GM19193 (cell line): Measurements from ENCODE around the gene STX1B.

Experiments used
- POLR2A ChIP-seq: IDR thresholded peaks from 4 replicates; pipeline ENCODE4 v1.6.1; 2011; ENCODE audit not compliant: insufficient read depth, insufficient read length; ENCODE audit errors: extremely low read depth

The STX1B gene

DNA sequence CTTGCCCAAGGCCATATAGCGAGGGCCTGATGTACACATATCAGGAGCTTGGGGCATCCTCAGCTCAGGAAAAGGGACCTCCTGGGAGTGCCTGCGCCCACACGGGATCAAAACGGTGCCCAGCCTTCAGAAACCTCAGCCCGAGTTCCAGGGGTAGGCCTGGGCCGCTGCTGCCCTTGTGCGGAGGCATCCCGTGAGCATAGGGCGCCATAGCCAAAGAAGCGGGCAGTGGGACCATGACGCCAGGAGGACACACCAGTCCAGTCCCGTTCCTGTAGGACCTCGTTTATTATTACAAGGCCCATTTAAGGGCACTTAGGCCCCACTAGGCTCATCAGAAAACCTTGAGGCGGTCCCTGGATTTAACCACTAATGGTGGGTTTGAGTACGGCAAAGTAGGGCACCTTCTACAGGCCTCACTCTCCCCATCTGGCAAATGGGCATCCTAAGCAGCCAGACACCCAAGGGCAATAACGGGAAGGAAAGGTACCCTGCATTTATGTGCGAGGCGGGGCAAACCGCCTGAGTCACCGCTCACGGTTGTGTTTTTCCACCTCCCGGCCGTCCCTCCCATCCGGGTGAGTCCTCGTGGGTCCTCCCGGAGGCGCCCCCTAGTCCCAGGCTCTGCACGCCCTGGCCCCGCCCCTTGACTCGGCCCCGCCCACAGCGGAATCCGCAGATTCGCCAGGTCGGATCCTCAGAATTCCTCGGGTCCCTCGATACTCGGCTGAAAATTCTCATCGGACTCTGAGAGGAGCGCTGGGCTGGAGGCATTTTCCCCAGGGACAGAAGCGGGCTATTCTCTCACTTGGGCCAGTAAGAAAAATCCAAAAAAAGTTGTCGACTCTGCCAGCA is 53.6 kb downstream of the STX1B start:
- no peak for TF ChIP-seq POLR2A

GRCh38 chr16:30954993-30955392 is 55.4 kb downstream of the STX1B start:
- no peak for TF ChIP-seq POLR2A

- TF ChIP-seq POLR2A = no peak
Observed at GRCh38 chr16:30953511-30954124, 56.8 kb downstream of the STX1B start.

- TF ChIP-seq POLR2A = no peak
Observed at GRCh38 chr16:30953111-30953510, 57.3 kb downstream of the STX1B start.

- TF ChIP-seq POLR2A = no peak
Observed at GRCh38 chr16:30951750-30952149, 58.7 kb downstream of the STX1B start.

- TF ChIP-seq POLR2A = no peak
Observed at GRCh38 chr16:30951193-30951592, 59.2 kb downstream of the STX1B start.

DNA sequence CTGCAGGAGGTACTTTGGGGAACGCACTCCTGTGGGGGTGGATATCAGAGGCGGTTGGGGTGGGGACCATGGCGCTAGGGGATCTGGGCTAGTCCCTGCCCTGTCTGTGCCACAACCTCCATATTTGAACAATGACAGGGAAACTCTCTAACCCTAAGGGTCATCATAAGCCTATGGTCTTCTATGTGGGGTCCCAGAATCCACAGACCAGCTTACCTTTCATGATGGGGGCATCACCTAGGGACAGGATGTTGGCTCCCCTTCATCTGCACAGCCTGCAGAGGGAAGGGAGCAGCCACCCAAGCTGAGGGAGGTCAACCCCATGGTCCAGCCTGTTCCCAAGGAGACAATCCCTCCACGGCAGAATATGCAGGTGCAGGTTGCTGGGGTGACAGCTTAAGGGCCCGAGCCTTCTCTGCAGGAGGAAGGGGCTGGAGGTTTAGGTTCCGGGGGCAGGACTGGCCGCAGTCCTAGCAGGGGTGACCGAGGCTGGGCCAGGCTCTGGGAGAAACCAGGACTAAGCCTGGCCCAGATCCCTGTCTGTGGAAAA is 59.8 kb downstream of the STX1B start:
- TF ChIP-seq POLR2A = no peak

- peak; percentile 83 for TF ChIP-seq POLR2A
Observed at GRCh38 chr16:30949650-30950515, 60.6 kb downstream of the STX1B start.

- TF ChIP-seq POLR2A = peak; percentile 76
Observed at GRCh38 chr16:30948667-30949649, 61.5 kb downstream of the STX1B start, which contains the start of gene ORAI3. TSS of gene ORAI3 (plus strand) at chr16:30949068. CDS start at chr16:30949290, 222 bp downstream.

DNA sequence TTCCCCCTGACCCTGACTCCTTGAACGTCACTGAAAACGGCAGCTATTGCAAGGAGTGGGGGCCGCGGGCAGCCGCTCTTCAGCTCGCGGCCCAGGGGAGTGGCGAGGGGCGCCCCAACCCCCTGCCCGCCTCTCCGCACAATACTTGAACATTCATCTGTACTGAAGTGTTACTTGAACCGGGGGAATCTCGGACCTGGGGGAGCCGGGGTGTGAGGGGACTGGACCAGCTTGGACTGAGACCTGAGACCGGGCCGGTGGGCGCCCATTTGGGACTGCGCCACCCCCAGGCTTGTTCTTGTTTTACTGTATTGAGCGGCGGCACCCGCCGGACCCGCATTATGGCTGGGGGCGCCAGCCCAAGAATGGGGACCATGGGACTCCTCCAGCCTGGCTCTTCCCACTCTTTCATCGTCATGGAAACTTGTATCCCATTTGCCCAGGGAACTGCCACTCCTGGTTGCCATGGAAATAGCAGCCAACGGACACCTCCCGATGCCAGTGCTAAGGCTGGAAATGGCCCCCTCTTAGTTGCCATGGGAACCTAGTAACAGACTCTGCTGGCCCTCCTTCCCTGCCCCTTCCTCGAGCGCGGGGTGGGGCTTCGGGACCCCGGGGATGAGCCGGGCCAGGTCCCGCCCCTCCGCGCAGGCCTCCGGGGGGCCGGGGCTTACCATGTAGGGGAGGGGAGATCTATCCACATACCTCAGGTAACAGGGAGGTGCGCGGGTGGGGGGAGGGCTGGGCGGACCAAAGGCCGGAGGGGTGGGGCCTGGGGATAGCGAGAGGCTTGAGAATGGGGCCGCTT is 62.4 kb downstream of the STX1B start:
- no peak for TF ChIP-seq POLR2A

DNA sequence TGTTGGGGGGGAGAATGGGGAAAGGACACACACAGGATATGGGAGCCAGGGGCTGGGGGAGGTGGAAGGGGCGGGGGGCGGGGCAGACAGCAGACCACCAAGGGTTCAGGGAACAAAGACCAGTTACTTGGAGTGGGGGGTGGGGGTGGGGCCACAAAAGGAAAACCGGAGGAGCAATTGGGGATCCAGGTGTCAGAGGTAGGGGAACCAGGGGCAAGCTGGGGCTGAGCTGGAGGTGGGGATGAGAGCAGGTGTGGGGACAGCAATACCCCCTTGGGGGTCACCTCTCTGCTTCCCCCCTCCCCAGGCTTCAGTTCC is 62.9 kb downstream of the STX1B start:
- no peak for TF ChIP-seq POLR2A

GRCh38 chr16:30946671-30947540 is 63.5 kb downstream of the STX1B start:
- TF ChIP-seq POLR2A = no peak

DNA sequence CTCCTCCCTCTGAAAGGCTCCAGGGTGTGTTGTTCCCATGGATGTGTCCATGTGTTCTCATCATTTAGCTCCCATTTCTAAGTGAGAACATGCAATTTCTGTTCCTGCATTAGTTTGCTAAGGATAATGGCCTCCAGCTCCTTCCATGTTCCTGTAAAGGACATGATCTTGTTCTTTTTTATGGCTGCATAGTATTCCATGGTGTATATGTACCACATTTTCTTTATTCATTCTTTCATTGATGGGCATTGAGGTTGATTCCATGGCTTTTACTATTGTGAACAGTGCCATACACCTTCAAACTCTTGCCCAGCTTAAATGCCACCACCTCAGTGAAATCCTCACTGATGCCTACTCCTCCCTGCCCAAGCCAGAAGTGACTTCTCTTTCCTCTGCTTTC is 66.1 kb downstream of the STX1B start:
- no peak for TF ChIP-seq POLR2A

DNA sequence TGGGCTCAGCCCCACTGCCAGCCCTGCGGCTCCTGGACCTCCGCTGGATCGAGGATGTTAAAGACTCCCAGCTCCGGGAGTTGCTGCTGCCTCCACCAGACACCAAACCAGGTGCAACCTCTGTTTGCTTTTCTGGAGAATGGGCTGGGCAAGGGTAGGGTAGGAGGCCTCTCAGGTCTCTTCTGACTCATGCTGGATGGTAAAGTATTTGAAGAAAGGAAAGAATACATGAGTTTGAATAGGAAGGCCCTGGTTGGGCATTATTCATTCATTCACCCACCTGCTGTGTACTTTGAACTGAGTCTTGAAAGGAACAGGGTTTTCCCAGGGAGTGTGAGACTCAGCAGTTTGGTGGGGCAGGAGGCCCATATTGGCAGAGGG is 68.0 kb downstream of the STX1B start:
- TF ChIP-seq POLR2A = no peak
